Measurements from ENCODE around the gene NFATC1. TPM values are rescaled to one million over a fixed set of nuclear protein-coding genes. Genes with fewer than 3 reads are reported as not detected.

NFATC1 gene
- total RNA-seq, 2 donors from 2014 or later: 1.6 to 4.3 TPM

- no peak overlapping the region for H3K9ac ChIP-seq (ENCODE audit: low read depth in 2 of 2, low read length in 2 of 2)
- peaks cover 10% of the 10 kb centered on the region for H3K4me1 ChIP-seq
- no peak for TF ChIP-seq CTCF (IDR thresholded peaks at IDR 0.05)
- no peaks in the 10 kb centered on the region for H3K36me3 ChIP-seq
- no peak overlapping the region for H3K27ac ChIP-seq
- intact Hi-C loops (cut with DNase I): no loop called here
- no peaks in the 10 kb centered on the region for H3K9me3 ChIP-seq
- H3K27me3 ChIP-seq: peaks cover 7% of the 10 kb centered on the region
- no peak overlapping the region for H3K4me3 ChIP-seq
- DNase-seq: no peak
Observed at GRCh38 chr18:79510731-79511241, 115.1 kb downstream of the NFATC1 start.

GRCh38 chr18:79511271-79511670 is 115.5 kb downstream of the NFATC1 start:
- intact Hi-C loops (cut with DNase I): no loop called here
- DNase-seq: no peak
- peaks cover 10% of the 10 kb centered on the region for H3K4me1 ChIP-seq
- no peak overlapping the region for H3K27ac ChIP-seq
- no peak overlapping the region for H3K4me3 ChIP-seq
- no peaks in the 10 kb centered on the region for H3K36me3 ChIP-seq
- peaks cover 7% of the 10 kb centered on the region for H3K27me3 ChIP-seq
- no peak for TF ChIP-seq CTCF (IDR thresholded peaks at IDR 0.05)
- no peak overlapping the region for H3K9ac ChIP-seq (ENCODE audit: low read depth in 2 of 2, low read length in 2 of 2)
- no peaks in the 10 kb centered on the region for H3K9me3 ChIP-seq

GRCh38 chr18:79511671-79512301 is 116.1 kb downstream of the NFATC1 start:
- no peak for TF ChIP-seq CTCF (IDR thresholded peaks at IDR 0.05)
- H3K36me3 ChIP-seq: no peaks in the 10 kb centered on the region
- H3K4me3 ChIP-seq: no peak overlapping the region
- no peak for DNase-seq
- H3K9ac ChIP-seq (ENCODE audit: low read depth in 2 of 2, low read length in 2 of 2): no peak overlapping the region
- H3K4me1 ChIP-seq: peaks cover 6% of the 10 kb centered on the region
- no peak overlapping the region for H3K27ac ChIP-seq
- H3K9me3 ChIP-seq: no peaks in the 10 kb centered on the region
- intact Hi-C loops (cut with DNase I): no loop called here
- H3K27me3 ChIP-seq: peaks cover 7% of the 10 kb centered on the region

- peak; percentile 11 for DNase-seq
- Histone ChIP-seq H3K4me1 (no peaks in the 10 kb centered on the region), H3K27me3 (no peaks in the 10 kb centered on the region), H3K36me3 (no peaks in the 10 kb centered on the region), H3K27ac (no peak overlapping the region), H3K4me3 (no peak overlapping the region), H3K9ac (ENCODE audit: low read depth in 2 of 2, low read length in 2 of 2) (no peak overlapping the region), H3K9me3 (no peaks in the 10 kb centered on the region)
- no peak for TF ChIP-seq CTCF (IDR thresholded peaks at IDR 0.05)
- intact Hi-C loops (cut with DNase I): no loop called here
Observed at GRCh38 chr18:79512461-79513380, 117.0 kb downstream of the NFATC1 start.

GRCh38 chr18:79513381-79514081 is 117.8 kb downstream of the NFATC1 start:
- intact Hi-C loops (cut with DNase I): no loop called here
- Histone ChIP-seq H3K27me3 (no peaks in the 10 kb centered on the region), H3K27ac (no peak overlapping the region), H3K9me3 (no peaks in the 10 kb centered on the region), H3K36me3 (no peaks in the 10 kb centered on the region), H3K4me1 (no peaks in the 10 kb centered on the region), H3K4me3 (no peak overlapping the region), H3K9ac (ENCODE audit: low read depth in 2 of 2, low read length in 2 of 2) (no peak overlapping the region)
- TF ChIP-seq CTCF (IDR thresholded peaks at IDR 0.05): no peak
- peak; percentile 12 for DNase-seq
